DOHH2 (cell line): ENCODE measurements around the gene TRIM42.

Experiments
- H3F3A ChIP-seq: fragments of 200-600 bp; sonication (generic), shearing (Covaris generic); 2 replicates; pipeline ENCODE4 v1.6.0; 2016; ENCODE audit warnings: antibody characterized with exemption, mild to moderate bottlenecking; ENCODE audit not compliant: control insufficient read depth, insufficient read depth
- H3K27ac ChIP-seq: fragments of 200-600 bp; sonication (generic); 2 replicates; pipeline ENCODE4 v1.5.1; 2014; ENCODE audit warnings: low read depth, mild to moderate bottlenecking, low read length, moderate library complexity
- H3K27me3 ChIP-seq: fragments of 200-600 bp; sonication (generic); 2 replicates; pipeline ENCODE4 v1.6.1; 2014; ENCODE audit warnings: mild to moderate bottlenecking, low read length, mixed read lengths; ENCODE audit not compliant: control insufficient read depth
- H3K36me3 ChIP-seq: fragments of 200-600 bp; sonication (generic); 2 replicates; pipeline ENCODE4 v1.6.1; 2014; ENCODE audit warnings: mild to moderate bottlenecking, low read length, moderate library complexity, mixed read lengths; ENCODE audit not compliant: control insufficient read depth
- H3K4me1 ChIP-seq: fragments of 200-600 bp; sonication (generic); 2 replicates; pipeline ENCODE4 v1.6.1; 2014; ENCODE audit warnings: mild to moderate bottlenecking, low read length, mixed read lengths; ENCODE audit not compliant: control insufficient read depth
- H3K4me2 ChIP-seq: fragments of 200-600 bp; sonication (generic); 2 replicates; pipeline ENCODE4 v1.6.0; 2014; ENCODE audit warnings: mild to moderate bottlenecking, low read length, moderate library complexity
- H3K4me3 ChIP-seq: fragments of 200-600 bp; sonication (generic); 2 replicates; pipeline ENCODE4 v1.5.1; 2014; ENCODE audit warnings: mild to moderate bottlenecking, low read length, mixed read lengths
- H3K79me2 ChIP-seq: fragments of 200-600 bp; sonication (generic); 2 replicates; pipeline ENCODE4 v1.6.1; 2014; ENCODE audit warnings: mild to moderate bottlenecking, low read length, mixed read lengths; ENCODE audit not compliant: control insufficient read depth
- H3K9me2 ChIP-seq: fragments of 200-600 bp; sonication (generic); replicated peaks from 2 replicates; pipeline ENCODE4 v1.6.1; 2014; ENCODE audit warnings: mild to moderate bottlenecking, low read length, mixed read lengths; ENCODE audit not compliant: control insufficient read depth
- H3K9me3 ChIP-seq: fragments of 200-600 bp; sonication (generic); 2 replicates; pipeline ENCODE4 v1.6.1; 2014; ENCODE audit warnings: antibody characterized with exemption, low read length, mixed read lengths; ENCODE audit not compliant: control insufficient read depth, insufficient read depth
- H4K20me1 ChIP-seq: fragments of 200-600 bp; sonication (generic); 2 replicates; pipeline ENCODE4 v1.6.0; 2014; ENCODE audit warnings: low read depth, mild to moderate bottlenecking, antibody characterized with exemption, low read length, moderate library complexity; ENCODE audit not compliant: control insufficient read depth, insufficient read depth
- CTCF ChIP-seq: fragments of 200-600 bp; sonication (generic); IDR thresholded peaks from one replicate; pipeline ENCODE4 v1.5.1; 2014; ENCODE audit warnings: antibody characterized with exemption, mild to moderate bottlenecking, low read depth, low read length; ENCODE audit not compliant: poor library complexity, severe bottlenecking
- EZH2phosphoT487 ChIP-seq: fragments of 200-600 bp; sonication (generic); IDR thresholded peaks from 2 replicates; pipeline ENCODE4 v1.6.1; 2017; ENCODE audit warnings: borderline replicate concordance, mild to moderate bottlenecking, antibody characterized with exemption, low read length, moderate library complexity, mixed read lengths

TRIM42 gene

GRCh38 chr3:140708815-140709214, 31.0 kb downstream of the TRIM42 start:
- H4K20me1 ChIP-seq: no peaks in the 10 kb centered on the region
- H3F3A ChIP-seq: no peaks in the 10 kb centered on the region
- H3K79me2 ChIP-seq: no peaks in the 10 kb centered on the region
- no peak for TF ChIP-seq EZH2phosphoT487
- TF ChIP-seq CTCF: no peak
- peaks cover 2% of the 10 kb centered on the region; the same call in 1 of the 2 replicates for H3K27me3 ChIP-seq
- H3K9me2 ChIP-seq: no peaks in the 10 kb centered on the region
- H3K36me3 ChIP-seq: no peaks in the 10 kb centered on the region
- no peak overlapping the region for H3K4me2 ChIP-seq
- peaks cover 8% of the 10 kb centered on the region for H3K9me3 ChIP-seq
- no peak overlapping the region for H3K4me3 ChIP-seq
- H3K4me1 ChIP-seq: no peaks in the 10 kb centered on the region
- no peak overlapping the region for H3K27ac ChIP-seq

GRCh38 chr3:140709751-140710150, 31.9 kb downstream of the TRIM42 start:
- H4K20me1 ChIP-seq: no peaks in the 10 kb centered on the region
- no peaks in the 10 kb centered on the region for H3K9me2 ChIP-seq
- H3K9me3 ChIP-seq: peaks cover 8% of the 10 kb centered on the region
- H3K27me3 ChIP-seq: peaks cover 2% of the 10 kb centered on the region; the same call in 1 of the 2 replicates
- H3K27ac ChIP-seq: no peak overlapping the region
- H3F3A ChIP-seq: no peaks in the 10 kb centered on the region
- H3K4me1 ChIP-seq: no peaks in the 10 kb centered on the region
- TF ChIP-seq CTCF (no peak), EZH2phosphoT487 (no peak)
- H3K79me2 ChIP-seq: no peaks in the 10 kb centered on the region
- H3K4me2 ChIP-seq: no peak overlapping the region
- no peaks in the 10 kb centered on the region for H3K36me3 ChIP-seq
- no peak overlapping the region for H3K4me3 ChIP-seq

GRCh38 chr3:140710711-140711389, 33.0 kb downstream of the TRIM42 start:
- Histone ChIP-seq H3K9me2 (no peaks in the 10 kb centered on the region), H3K27me3 (peaks cover 2% of the 10 kb centered on the region; the same call in 1 of the 2 replicates), H3F3A (no peaks in the 10 kb centered on the region), H3K4me1 (no peaks in the 10 kb centered on the region), H3K4me3 (no peak overlapping the region), H3K4me2 (no peak overlapping the region), H4K20me1 (no peaks in the 10 kb centered on the region), H3K27ac (no peak overlapping the region), H3K9me3 (peaks cover under 1% of the 10 kb centered on the region; the same call in 1 of the 2 replicates), H3K79me2 (no peaks in the 10 kb centered on the region), H3K36me3 (no peaks in the 10 kb centered on the region)
- TF ChIP-seq EZH2phosphoT487 (no peak), CTCF (no peak)
